Astrocyte (in vitro differentiated cells and primary cell): ENCODE data around the gene WDCP.

Experiments
- CTCF ChIP-seq: IDR thresholded peaks from 2 replicates; pipeline ENCODE4 v1.5.1; 2011; ENCODE audit warnings: low read depth, mild to moderate bottlenecking, inconsistent platforms, low read length, moderate library complexity; ENCODE audit not compliant: insufficient read depth
- EZH2 ChIP-seq: IDR thresholded peaks from 2 replicates; pipeline ENCODE4 v1.6.1; 2012; ENCODE audit warnings: mild to moderate bottlenecking, low read length, inconsistent platforms; ENCODE audit not compliant: insufficient read depth

- TF ChIP-seq CTCF (no peak), EZH2 (no peak)
These were observed 30.7 kb upstream of the WDCP start for GRCh38 chr2:24077879-24078278.
